ENCODE measurements around the gene MALAT1. TPM values are rescaled to one million over a fixed set of nuclear protein-coding genes. Genes with fewer than 3 reads are reported as not detected.
A peak's percentile ranks its signal among the peaks of the same experiment; 100 is the strongest.

The MALAT1 gene
- polyA plus RNA-seq, 1 experiment: 1,149 TPM

DNA sequence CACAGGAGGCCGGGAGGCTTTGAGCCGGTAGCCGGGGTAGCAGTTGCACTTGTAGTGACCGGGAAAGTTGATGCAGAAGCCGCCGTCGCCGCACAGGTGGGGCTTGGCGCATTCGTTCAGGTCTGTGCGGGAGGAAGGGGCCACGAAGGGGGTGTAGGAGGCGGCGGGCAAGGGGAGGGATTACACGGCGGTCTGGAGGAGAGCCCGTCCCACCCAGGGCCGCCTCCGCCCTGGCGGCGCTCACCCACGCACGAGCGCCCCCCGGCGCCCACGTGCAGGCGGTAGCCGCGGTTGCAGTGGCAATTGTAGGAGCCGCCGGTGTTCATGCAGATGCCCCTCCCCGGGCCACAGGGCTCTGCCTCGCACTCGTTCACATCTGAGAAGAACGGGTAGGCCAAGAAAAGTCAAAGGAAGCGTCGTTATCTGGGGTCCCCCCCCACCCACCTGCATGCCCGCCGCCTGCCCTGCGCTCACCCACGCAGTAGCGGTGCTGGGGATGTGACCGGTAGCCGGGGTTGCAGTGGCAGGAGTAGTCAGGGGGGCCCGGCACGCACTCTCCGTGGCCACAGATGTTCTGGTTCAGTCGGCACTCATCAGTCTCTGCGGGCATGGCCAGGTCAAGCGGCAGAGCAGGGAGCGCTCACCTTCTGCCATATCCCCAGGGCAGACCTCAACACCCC is 48.7 kb downstream of the MALAT1 start:
- POLR2A ChIA-PET: no interaction called here
- H3K27ac ChIP-seq (ENCODE audit: low read depth, low read length): no peak overlapping the region
- peaks cover 4% of the 10 kb centered on the region; the same call in 1 of the 2 replicates for H3K9me3 ChIP-seq (ENCODE audit: control insufficient read depth, insufficient read depth, low read length)
- no peak for TF ChIP-seq CTCF (IDR thresholded peaks at IDR 0.05; ENCODE audit: low read depth, low read length)
- no peak for DNase-seq (ENCODE audit: low read depth, low spot score)
- H3K4me3 ChIP-seq (ENCODE audit: low read depth, low read length): no peak overlapping the region
- CTCF ChIA-PET: no interaction called here
- no peaks in the 10 kb centered on the region for H3K27me3 ChIP-seq (ENCODE audit: control insufficient read depth, insufficient read depth, low read length)

- DNase-seq (ENCODE audit: low read depth, low spot score): no peak
- H3K9me3 ChIP-seq (ENCODE audit: control insufficient read depth, insufficient read depth, low read length): peaks cover 4% of the 10 kb centered on the region; the same call in 1 of the 2 replicates
- TF ChIP-seq CTCF (IDR thresholded peaks at IDR 0.05; ENCODE audit: low read depth, low read length): no peak
- H3K4me3 ChIP-seq (ENCODE audit: low read depth, low read length): no peak overlapping the region
- H3K27ac ChIP-seq (ENCODE audit: low read depth, low read length): no peak overlapping the region
- H3K27me3 ChIP-seq (ENCODE audit: control insufficient read depth, insufficient read depth, low read length): no peaks in the 10 kb centered on the region
- POLR2A ChIA-PET: no interaction called here
- CTCF ChIA-PET: no interaction called here
Observed at GRCh38 chr11:65548395-65548794, 49.5 kb downstream of the MALAT1 start.

DNA sequence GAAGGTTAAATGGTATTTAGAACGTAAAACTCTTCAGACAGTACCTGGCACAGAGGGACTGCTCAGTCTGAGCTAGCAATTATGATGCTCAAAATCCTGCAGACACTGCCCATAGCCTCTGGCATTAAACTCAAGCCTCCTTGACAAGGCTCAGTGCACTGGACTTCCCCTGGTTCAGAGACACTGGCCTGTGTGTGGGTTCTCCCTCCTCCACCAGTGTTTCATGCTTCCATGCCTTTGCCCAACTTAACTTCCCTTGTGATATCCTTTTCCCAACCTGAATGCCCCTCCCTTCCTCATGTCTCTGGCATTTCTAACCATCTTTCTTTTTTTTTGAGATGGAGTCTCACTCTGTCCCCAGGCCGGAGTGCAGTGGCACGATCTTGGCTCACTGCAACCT is 50.3 kb downstream of the MALAT1 start:
- no peak for DNase-seq (ENCODE audit: low read depth, low spot score)
- CTCF ChIA-PET: no interaction called here
- Histone ChIP-seq H3K27ac (ENCODE audit: low read depth, low read length) (no peak overlapping the region), H3K4me3 (ENCODE audit: low read depth, low read length) (no peak overlapping the region), H3K27me3 (ENCODE audit: control insufficient read depth, insufficient read depth, low read length) (no peaks in the 10 kb centered on the region), H3K9me3 (ENCODE audit: control insufficient read depth, insufficient read depth, low read length) (peaks cover 4% of the 10 kb centered on the region; the same call in 1 of the 2 replicates)
- POLR2A ChIA-PET: no interaction called here
- TF ChIP-seq CTCF (IDR thresholded peaks at IDR 0.05; ENCODE audit: low read depth, low read length): no peak

DNA sequence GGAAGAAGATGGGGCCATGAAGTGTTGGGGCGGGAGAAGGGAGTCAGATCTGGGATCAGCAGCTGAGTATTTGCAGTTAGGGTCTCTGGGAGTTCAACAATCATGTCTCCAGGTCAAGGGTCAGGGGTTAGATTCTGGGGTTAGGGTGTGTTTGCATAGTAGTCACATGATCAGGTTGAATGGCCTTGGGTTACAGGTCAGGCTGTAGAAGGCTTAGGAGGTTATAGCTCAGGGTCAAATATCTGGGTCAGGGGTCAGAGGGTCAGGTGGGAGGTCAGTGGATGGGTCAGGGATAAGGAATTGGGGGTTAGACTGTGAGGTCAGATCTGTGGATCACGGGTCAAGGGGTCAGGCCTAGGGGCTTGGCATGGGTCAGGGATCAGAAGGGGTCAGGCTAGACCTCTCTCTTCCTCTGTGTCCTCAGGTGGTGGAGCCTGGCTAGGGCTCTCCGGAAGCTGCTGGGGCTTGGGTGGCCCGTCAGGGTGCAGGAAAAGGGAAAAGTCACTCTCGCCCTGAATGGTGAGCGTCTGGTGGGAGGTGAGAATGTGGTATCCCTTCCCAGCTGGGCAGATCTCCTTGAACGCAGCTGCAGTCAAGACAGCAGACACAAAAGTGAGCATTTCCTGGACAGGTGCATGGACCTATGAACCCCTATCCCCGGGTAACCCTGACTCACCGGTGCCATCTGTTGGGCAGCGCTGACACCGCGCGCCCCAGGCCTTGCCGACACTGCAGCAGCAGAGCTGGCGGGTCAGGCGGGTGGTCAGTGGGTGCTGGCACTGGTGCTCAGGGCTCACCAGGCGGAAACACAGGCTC is 52.9 kb downstream of the MALAT1 start:
- TF ChIP-seq CTCF (IDR thresholded peaks at IDR 0.05; ENCODE audit: low read depth, low read length): peak; percentile 40
- no peak for DNase-seq (ENCODE audit: low read depth, low spot score)
- no peak overlapping the region for H3K27ac ChIP-seq (ENCODE audit: low read depth, low read length)
- ChIA-PET CTCF (interaction anchor here (1.5 kb wide), 1 partner anchor 9 kb away, joined by 3 read pairs; no protein-coding TSS in a partner anchor), POLR2A (interaction anchor here (0.5 kb wide), 1 partner anchor 164 kb away, joined by 5 read pairs; no protein-coding TSS in a partner anchor)
- H3K4me3 ChIP-seq (ENCODE audit: low read depth, low read length): no peak overlapping the region
- peaks cover 4% of the 10 kb centered on the region; the same call in 1 of the 2 replicates for H3K9me3 ChIP-seq (ENCODE audit: control insufficient read depth, insufficient read depth, low read length)
- no peaks in the 10 kb centered on the region for H3K27me3 ChIP-seq (ENCODE audit: control insufficient read depth, insufficient read depth, low read length)
